ENCODE results near the gene MRPL54. TPM values are rescaled to one million over a fixed set of nuclear protein-coding genes. Genes with fewer than 3 reads are reported as not detected.

The MRPL54 gene
- polyA plus RNA-seq, 1 donor (not counting 4 experiments of a cell fraction or from before 2014, with no cell fraction given): 27.0 TPM

GRCh38 chr19:3810708-3811355, 48.4 kb downstream of the MRPL54 start:
- no peak overlapping the region for H2AFZ ChIP-seq (ENCODE audit: control insufficient read depth, low read length)
- H3K27ac ChIP-seq (ENCODE audit: control insufficient read depth, insufficient read depth, low read length): no peak overlapping the region
- H3K9ac ChIP-seq (ENCODE audit: control insufficient read depth, extremely low read depth, insufficient read depth, low read length): no peak overlapping the region
- H4K20me1 ChIP-seq (ENCODE audit: control insufficient read depth, extremely low read depth, insufficient read depth, low read length): no peaks in the 10 kb centered on the region
- no peaks in the 10 kb centered on the region for H3K79me2 ChIP-seq (ENCODE audit: control insufficient read depth, insufficient read depth, low read length)
- H3K4me1 ChIP-seq (ENCODE audit: control insufficient read depth, extremely low read depth, insufficient read depth, low read length): no peaks in the 10 kb centered on the region
- H3K4me3 ChIP-seq (ENCODE audit: control insufficient read depth in 2 of 3, extremely low read depth in 1 of 3, insufficient read depth in 2 of 3, low read depth in 1 of 3, low read length in 3 of 3): no peak overlapping the region
- H3K36me3 ChIP-seq (ENCODE audit: control insufficient read depth in 2 of 2, extremely low read depth in 1 of 2, insufficient read depth in 2 of 2, low read length in 2 of 2): no peaks in the 10 kb centered on the region
- H3K9me3 ChIP-seq (ENCODE audit: control insufficient read depth, low read depth, low read length): peaks cover 4% of the 10 kb centered on the region
- peaks cover 3% of the 10 kb centered on the region for H3K27me3 ChIP-seq (ENCODE audit: control insufficient read depth, extremely low read depth, insufficient read depth, low read length)
- TF ChIP-seq CTCF (optimal IDR thresholded peaks at IDR 0.05 in 1 of 3, IDR thresholded peaks at IDR 0.05 in 1 of 3, conservative IDR thresholded peaks at IDR 0.05 in 1 of 3; ENCODE audit: extremely low read depth in 1 of 3, insufficient read depth in 2 of 3, low read length in 3 of 3) (no peak), EZH2 (IDR thresholded peaks at IDR 0.05; ENCODE audit: low read length) (no peak)
- DNase-seq (ENCODE audit: low read depth, low spot score): no peak
- H3K4me2 ChIP-seq (ENCODE audit: control insufficient read depth, extremely low read depth, insufficient read depth, low read depth, low read length): no peak overlapping the region
- no peaks in the 10 kb centered on the region for H3K9me1 ChIP-seq (ENCODE audit: control insufficient read depth, extremely low read depth, insufficient read depth, low read length)
- no peak for FAIRE-seq
- dilution Hi-C loops (cut with MboI; ENCODE audit: extremely low pct_ligation_motif_present, low sequenced_read_pairs): no loop called here

GRCh38 chr19:3813473-3814392, 51.3 kb downstream of the MRPL54 start:
- Histone ChIP-seq H3K36me3 (ENCODE audit: control insufficient read depth in 2 of 2, extremely low read depth in 1 of 2, insufficient read depth in 2 of 2, low read length in 2 of 2) (no peaks in the 10 kb centered on the region), H4K20me1 (ENCODE audit: control insufficient read depth, extremely low read depth, insufficient read depth, low read length) (no peaks in the 10 kb centered on the region), H3K4me3 (ENCODE audit: control insufficient read depth in 2 of 3, extremely low read depth in 1 of 3, insufficient read depth in 2 of 3, low read depth in 1 of 3, low read length in 3 of 3) (no peak overlapping the region), H3K4me2 (ENCODE audit: control insufficient read depth, extremely low read depth, insufficient read depth, low read depth, low read length) (no peak overlapping the region), H3K79me2 (ENCODE audit: control insufficient read depth, insufficient read depth, low read length) (no peaks in the 10 kb centered on the region), H3K27me3 (ENCODE audit: control insufficient read depth, extremely low read depth, insufficient read depth, low read length) (peaks cover 7% of the 10 kb centered on the region), H3K4me1 (ENCODE audit: control insufficient read depth, extremely low read depth, insufficient read depth, low read length) (peaks cover 5% of the 10 kb centered on the region), H3K9me1 (ENCODE audit: control insufficient read depth, extremely low read depth, insufficient read depth, low read length) (no peaks in the 10 kb centered on the region), H3K27ac (ENCODE audit: control insufficient read depth, insufficient read depth, low read length) (no peak overlapping the region), H3K9me3 (ENCODE audit: control insufficient read depth, low read depth, low read length) (no peaks in the 10 kb centered on the region), H2AFZ (ENCODE audit: control insufficient read depth, low read length) (no peak overlapping the region), H3K9ac (ENCODE audit: control insufficient read depth, extremely low read depth, insufficient read depth, low read length) (no peak overlapping the region)
- DNase-seq (ENCODE audit: low read depth, low spot score) (no peak), FAIRE-seq (no peak)
- TF ChIP-seq CTCF (optimal IDR thresholded peaks at IDR 0.05 in 1 of 3, IDR thresholded peaks at IDR 0.05 in 1 of 3, conservative IDR thresholded peaks at IDR 0.05 in 1 of 3; ENCODE audit: extremely low read depth in 1 of 3, insufficient read depth in 2 of 3, low read length in 3 of 3): no peak
- no peak for TF ChIP-seq EZH2 (IDR thresholded peaks at IDR 0.05; ENCODE audit: low read length)
- dilution Hi-C loops (cut with MboI; ENCODE audit: extremely low pct_ligation_motif_present, low sequenced_read_pairs): no loop called here

Data from keratinocyte (primary cell).